GM12872 (cell line): ENCODE results near the gene NHP2.

ENCODE experiments used
- CTCF ChIP-seq: IDR thresholded peaks from 3 replicates; pipeline ENCODE4 v1.5.1; 2011; ENCODE audit warnings: low read depth, mild to moderate bottlenecking, low read length, moderate library complexity; ENCODE audit not compliant: insufficient read depth

NHP2 gene

GRCh38 chr5:178125253-178125906 is 28.3 kb downstream of the NHP2 start:
- no peak for TF ChIP-seq CTCF

- TF ChIP-seq CTCF = no peak
Observed at GRCh38 chr5:178123966-178124925, 29.4 kb downstream of the NHP2 start.

- no peak for TF ChIP-seq CTCF
Observed at GRCh38 chr5:178123094-178123965, 30.4 kb downstream of the NHP2 start.

GRCh38 chr5:178122346-178122745 is 31.3 kb downstream of the NHP2 start:
- TF ChIP-seq CTCF = no peak

- TF ChIP-seq CTCF = no peak
Observed at GRCh38 chr5:178121391-178122276, 32.1 kb downstream of the NHP2 start.

GRCh38 chr5:178120607-178121357 is 32.9 kb downstream of the NHP2 start:
- peak; percentile 96 for TF ChIP-seq CTCF
